Chondrocyte (in vitro differentiated cells): ENCODE data around the gene SLC16A13. TPM values are rescaled to one million over a fixed set of nuclear protein-coding genes. Genes with fewer than 3 reads are reported as not detected.

Experiments
- total RNA-seq: library from RNA; stranded (reverse); gene quantifications from 3 replicates; pipeline ENCODE4 v1.2.1, GENCODE V29; 2021

Gene SLC16A13
- total RNA-seq, 1 donor from 2014 or later: 4.8 TPM

Other genes starting within 250 kb of the SLC16A13 start
- not detected in 3 replicates for gene TEKT1, start 204.3 kb upstream of the SLC16A13 start, total RNA-seq
- gene ALOX12, start 40.0 kb upstream of the SLC16A13 start, total RNA-seq: not detected in 3 replicates
- 241 to 266 TPM (median 259 TPM) in 3 replicates for gene RNASEK, start 23.4 kb upstream of the SLC16A13 start, total RNA-seq
- not detected in 3 replicates for gene BCL6B, start 13.0 kb upstream of the SLC16A13 start, total RNA-seq
- 0.41 to 0.85 TPM (median 0.47 TPM) in 3 replicates for gene SLC16A11, start 8.1 kb downstream of the SLC16A13 start, total RNA-seq
- gene CLEC10A, start 44.2 kb downstream of the SLC16A13 start, total RNA-seq: not detected in 3 replicates
- not detected in 3 replicates for gene ASGR2, start 78.8 kb downstream of the SLC16A13 start, total RNA-seq
- 0.46 to 1.9 TPM (median 0.97 TPM) in 3 replicates for gene ASGR1, start 143.4 kb downstream of the SLC16A13 start, total RNA-seq
- 28.3 to 34.4 TPM (median 31.3 TPM) in 3 replicates for gene DLG4, start 183.8 kb downstream of the SLC16A13 start, total RNA-seq
- gene ACADVL, start 183.9 kb downstream of the SLC16A13 start, total RNA-seq: 427 to 584 TPM (median 454 TPM) in 3 replicates
- gene DVL2, start 198.5 kb downstream of the SLC16A13 start, total RNA-seq: 58.8 to 65.2 TPM (median 59.5 TPM) in 3 replicates
- 49.5 to 57.8 TPM (median 53.1 TPM) in 3 replicates for gene PHF23, start 203.4 kb downstream of the SLC16A13 start, total RNA-seq
- 449 to 459 TPM (median 455 TPM) in 3 replicates for gene GABARAP, start 206.4 kb downstream of the SLC16A13 start, total RNA-seq
- 105 to 118 TPM (median 111 TPM) in 3 replicates for gene CTDNEP1, start 215.7 kb downstream of the SLC16A13 start, total RNA-seq
- 24.9 to 32.7 TPM (median 25.8 TPM) in 3 replicates for gene ELP5, start 216.2 kb downstream of the SLC16A13 start, total RNA-seq
- 0.42 to 0.54 TPM (median 0.46 TPM) in 3 replicates for gene CLDN7, start 226.5 kb downstream of the SLC16A13 start, total RNA-seq
- 0.15 to 0.38 TPM (median 0.30 TPM) in 3 replicates for gene SLC2A4, start 245.7 kb downstream of the SLC16A13 start, total RNA-seq